ENCODE measurements around the gene IFNA1. TPM values are rescaled to one million over a fixed set of nuclear protein-coding genes. Genes with fewer than 3 reads are reported as not detected.

IFNA1 gene
- total RNA-seq, 1 donor from 2014 or later = 0.62 TPM

DNA sequence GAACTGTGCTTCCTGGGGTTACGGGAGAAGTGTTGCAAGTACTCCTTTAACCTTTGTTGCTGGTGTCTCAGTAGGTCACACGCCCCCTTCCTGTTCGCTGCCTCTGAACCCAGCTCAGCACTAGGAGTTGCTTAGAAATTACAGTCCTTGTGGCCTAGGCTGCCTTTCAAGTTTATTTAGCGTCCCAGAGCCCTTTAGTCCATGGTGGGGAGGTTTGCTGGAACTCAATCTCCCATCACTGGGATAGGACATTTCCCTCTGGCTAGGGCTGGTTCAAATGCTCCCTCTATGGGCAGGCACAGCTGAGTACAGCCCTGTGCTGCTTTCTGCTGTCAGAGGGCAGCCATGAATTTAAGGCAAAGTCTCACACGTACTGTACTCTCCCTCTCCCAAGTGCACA is 26.6 kb upstream of the IFNA1 start:
- H3K4me1 ChIP-seq = no peaks in the 10 kb centered on the region
- no peaks in the 10 kb centered on the region for H3K27me3 ChIP-seq (ENCODE audit: low read depth)
- no peak for DNase-seq
- H3K27ac ChIP-seq = no peak overlapping the region
- intact Hi-C loops (cut with DNase I) = no loop called here
- H3K36me3 ChIP-seq = no peaks in the 10 kb centered on the region
- ATAC-seq = peak; percentile 68 to 70
- H3K9me3 ChIP-seq = no peaks in the 10 kb centered on the region
- no peak overlapping the region for H3K4me3 ChIP-seq
- TF ChIP-seq CTCF (IDR thresholded peaks at IDR 0.05) = peak; percentile 25

GRCh38 chr9:21414220-21414940 is 25.9 kb upstream of the IFNA1 start:
- Histone ChIP-seq H3K27me3 (ENCODE audit: low read depth) (no peaks in the 10 kb centered on the region), H3K4me3 (no peak overlapping the region), H3K9me3 (no peaks in the 10 kb centered on the region), H3K4me1 (no peaks in the 10 kb centered on the region), H3K27ac (no peak overlapping the region), H3K36me3 (no peaks in the 10 kb centered on the region)
- intact Hi-C loops (cut with DNase I) = no loop called here
- TF ChIP-seq CTCF (IDR thresholded peaks at IDR 0.05) = no peak
- ATAC-seq (no peak), DNase-seq (no peak)

DNA sequence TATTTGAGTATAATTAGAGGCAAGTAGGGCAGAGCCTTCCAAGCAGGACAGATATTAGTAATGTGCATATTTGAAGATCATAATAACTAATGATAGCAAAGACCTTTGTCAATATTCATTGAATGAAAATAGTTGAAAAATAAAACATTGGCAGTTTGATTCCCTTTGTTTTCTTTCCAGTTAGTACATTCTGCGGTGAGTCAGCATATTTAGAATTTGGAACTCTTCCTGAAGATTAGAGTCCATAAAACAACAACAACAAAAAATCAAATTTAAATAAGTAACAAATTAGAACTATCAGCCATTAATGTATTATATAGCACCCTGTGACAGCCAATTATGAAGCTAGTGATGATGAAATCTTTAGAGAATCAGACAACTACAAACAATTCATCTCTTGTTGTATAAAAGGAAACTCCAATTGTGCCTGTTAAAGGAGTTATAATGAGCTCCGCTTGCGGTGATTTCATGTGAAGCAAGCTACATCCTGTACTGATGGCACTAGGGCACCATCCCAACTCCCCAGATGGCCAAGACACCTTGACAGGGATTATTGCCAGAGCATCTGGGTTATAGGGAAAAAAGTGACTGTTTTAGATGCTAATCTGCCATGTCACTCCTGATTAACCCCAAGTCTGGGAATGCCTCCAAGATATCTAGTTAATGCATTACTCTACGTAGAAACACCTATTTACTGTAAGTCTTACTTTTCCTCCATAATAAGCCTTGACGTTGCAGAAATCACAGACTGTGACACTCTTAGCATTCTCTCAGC is 24.6 kb upstream of the IFNA1 start:
- no peak overlapping the region for H3K27ac ChIP-seq
- H3K36me3 ChIP-seq = no peaks in the 10 kb centered on the region
- no peak for TF ChIP-seq CTCF (IDR thresholded peaks at IDR 0.05)
- DNase-seq (no peak), ATAC-seq (no peak)
- H3K27me3 ChIP-seq (ENCODE audit: low read depth) = no peaks in the 10 kb centered on the region
- intact Hi-C loops (cut with DNase I) = no loop called here
- H3K4me1 ChIP-seq = no peaks in the 10 kb centered on the region
- H3K4me3 ChIP-seq = no peak overlapping the region
- H3K9me3 ChIP-seq = no peaks in the 10 kb centered on the region

GRCh38 chr9:21428235-21428634 is 12.0 kb upstream of the IFNA1 start:
- H3K27me3 ChIP-seq (ENCODE audit: low read depth) = no peaks in the 10 kb centered on the region
- ATAC-seq (no peak), DNase-seq (no peak)
- intact Hi-C loops (cut with DNase I) = no loop called here
- no peak overlapping the region for H3K4me3 ChIP-seq
- no peaks in the 10 kb centered on the region for H3K36me3 ChIP-seq
- no peaks in the 10 kb centered on the region for H3K4me1 ChIP-seq
- no peaks in the 10 kb centered on the region for H3K9me3 ChIP-seq
- H3K27ac ChIP-seq = no peak overlapping the region
- TF ChIP-seq CTCF (IDR thresholded peaks at IDR 0.05) = no peak

GRCh38 chr9:21429191-21429590 is 11.0 kb upstream of the IFNA1 start:
- DNase-seq (no peak), ATAC-seq (no peak)
- no peaks in the 10 kb centered on the region for H3K9me3 ChIP-seq
- intact Hi-C loops (cut with DNase I) = no loop called here
- no peaks in the 10 kb centered on the region for H3K36me3 ChIP-seq
- no peak overlapping the region for H3K4me3 ChIP-seq
- H3K27me3 ChIP-seq (ENCODE audit: low read depth) = no peaks in the 10 kb centered on the region
- H3K27ac ChIP-seq = no peak overlapping the region
- TF ChIP-seq CTCF (IDR thresholded peaks at IDR 0.05) = no peak
- H3K4me1 ChIP-seq = no peaks in the 10 kb centered on the region
